Heart right ventricle (tissue), 16 donors: ENCODE results near the gene AMZ1. TPM values are rescaled to one million over a fixed set of nuclear protein-coding genes. Genes with fewer than 3 reads are reported as not detected.

ENCODE experiments used
- ATAC-seq, 8 donors: fragments of 200-7000 bp; cut with Tn5 transposase; one replicate each; pipeline ENCODE4 v1.9.1; 2020; ENCODE audit warnings: mild to moderate bottlenecking in 8 of 8, moderate library complexity in 8 of 8, moderate number of reproducible peaks in 1 of 8
- DNase-seq, 2 donors: peaks; one replicate each; pipeline ENCODE4 v3.0.0-alpha.2; 2020
- H3K27ac ChIP-seq, 10 donors: fragments of 200-600 bp; sonication (generic) in 2 of 10; one replicate each; pipeline versions ENCODE4 v1.5.0 to v1.8.0; 2020 to 2022; ENCODE audit warnings: mild to moderate bottlenecking in 3 of 10
- H3K27me3 ChIP-seq, 7 donors: fragments of 200-600 bp; one replicate each; pipeline ENCODE4 v1.8.0; 2021 to 2022; ENCODE audit warnings: mild to moderate bottlenecking in 2 of 7
- H3K36me3 ChIP-seq, 9 donors: fragments of 200-600 bp; sonication (generic) in 1 of 9; one replicate each; pipeline versions ENCODE4 v1.5.0 to v1.8.0; 2020 to 2022; ENCODE audit warnings: mild to moderate bottlenecking in 2 of 9
- H3K4me1 ChIP-seq, 9 donors: fragments of 200-600 bp; sonication (generic) in 1 of 9; one replicate each; pipeline versions ENCODE4 v1.5.0 to v1.8.0; 2020 to 2022; ENCODE audit warnings: mild to moderate bottlenecking in 4 of 9
- H3K4me3 ChIP-seq, 10 donors: fragments of 200-600 bp; sonication (generic) in 2 of 10; one replicate each; pipeline versions ENCODE4 v1.5.0 to v1.8.0; 2020 to 2022; ENCODE audit warnings: mild to moderate bottlenecking in 7 of 10, moderate library complexity in 2 of 10
- H3K9me3 ChIP-seq, 11 donors: fragments of 200-600 bp in 10 of 11; sonication (generic) in 2 of 11; one replicate each; pipeline versions ENCODE4 v1.5.0 to v1.8.0; 2013 to 2022; ENCODE audit warnings: mild to moderate bottlenecking in 2 of 11, control low read depth in 1 of 11, moderate library complexity in 1 of 11
- WGBS, 2 donors: extraction: QIAGEN DNeasy Blood & Tissue Kit; methylation state at CpG; one replicate each; pipeline ENCODE4 v1.1.7; 2013; ENCODE audit warnings: inconsistent platforms in 1 of 2; 5-methylcytosine and 5-hydroxymethylcytosine counted together
- intact Hi-C, 10 donors: fragments of 100-400 bp; cut with DNase I; formaldehyde crosslinking; loops; one replicate each; pipeline versions ENCODE4 v1.11.1 to v1.14.2; 2022
- polyA plus RNA-seq, 2 donors: library from polyadenylated mRNA; stranded (reverse); fragments of 200-250 nt; gene quantifications; one replicate each; pipeline ENCODE4 v1.2.3, GENCODE V29; 2013
- total RNA-seq, 10 donors: library from RNA; stranded (reverse); fragmentation: NEBNext Ultra II Directional in 3 of 10; extraction: Animal tissue kit (Norgen Biotek cat#: 25700) in 3 of 10; gene quantifications; one replicate each; pipeline versions ENCODE4 v1.2.1 to v1.2.4, GENCODE V29; 2021 to 2023
- TF ChIP-seq, protein P1 (sequence below), 9 donors: fragments of 200-600 bp; sonication (generic) in 2 of 9; IDR thresholded peaks; one replicate each; pipeline versions ENCODE4 v1.5.0 to v1.8.0; 2021 to 2022; ENCODE audit warnings: antibody characterized with exemption in 9 of 9, mild to moderate bottlenecking in 5 of 9, moderate library complexity in 1 of 9
- donor health status: Arrhythmogenic right ventricular cardiomyopathy.
- donor health status: ischemic (EF 13 %, LVEDD 7.1; RV severe dilation, severe dysfunction).
- donor health status: healthy with polysubstance abuse.
- donor health status: DM: no; HTN: yes; CAD: no.
- donor health status: DM: no; HTN: no; CAD: no.
- donor health status: ischemic (EF 25% LVEDD 6.9; RV normal size, moderate dysfunction).
- donor health status: ischemic (EF 25% LVEDD 5.7; RV mildly dilated, moderate dysfunction).
- donor health status: healthy.
- donor health status: DM: yes; HTN: yes; CAD: no.
- donor health status: Ischemic cardiomyopathy.
- donor health status: ischemic (EF 35%, LVEDD 5.7; RV mildly dilated, moderate dysfunction).
- donor health status: nonischemic (EF 11% LVEDD 7.7; RV severe dilation, severe dysfunction).
- donor health status: DM: yes; HTN: yes; CAD: no.
- donor health status: PGD.
- donor health status: ischemic (EF 29% LVEDD 5.4; RV normal size, mild dysfunction).
- donor health status: nonischemic (EF 23%, LVEDD 6.1; RV moderate dilation, normal function).

The AMZ1 gene
- total and polyA plus RNA-seq, 12 donors: 0.04 to 0.11 (median 0.07) TPM; not detected in 4

- H3K4me1 ChIP-seq: peaks cover 20 to 65% (median 41%) of the 10 kb centered on the region in 9 donors
- TF ChIP-seq, protein P1, sequence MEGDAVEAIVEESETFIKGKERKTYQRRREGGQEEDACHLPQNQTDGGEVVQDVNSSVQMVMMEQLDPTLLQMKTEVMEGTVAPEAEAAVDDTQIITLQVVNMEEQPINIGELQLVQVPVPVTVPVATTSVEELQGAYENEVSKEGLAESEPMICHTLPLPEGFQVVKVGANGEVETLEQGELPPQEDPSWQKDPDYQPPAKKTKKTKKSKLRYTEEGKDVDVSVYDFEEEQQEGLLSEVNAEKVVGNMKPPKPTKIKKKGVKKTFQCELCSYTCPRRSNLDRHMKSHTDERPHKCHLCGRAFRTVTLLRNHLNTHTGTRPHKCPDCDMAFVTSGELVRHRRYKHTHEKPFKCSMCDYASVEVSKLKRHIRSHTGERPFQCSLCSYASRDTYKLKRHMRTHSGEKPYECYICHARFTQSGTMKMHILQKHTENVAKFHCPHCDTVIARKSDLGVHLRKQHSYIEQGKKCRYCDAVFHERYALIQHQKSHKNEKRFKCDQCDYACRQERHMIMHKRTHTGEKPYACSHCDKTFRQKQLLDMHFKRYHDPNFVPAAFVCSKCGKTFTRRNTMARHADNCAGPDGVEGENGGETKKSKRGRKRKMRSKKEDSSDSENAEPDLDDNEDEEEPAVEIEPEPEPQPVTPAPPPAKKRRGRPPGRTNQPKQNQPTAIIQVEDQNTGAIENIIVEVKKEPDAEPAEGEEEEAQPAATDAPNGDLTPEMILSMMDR (IDR thresholded peaks at IDR 0.05): no peak
- H3K4me3 ChIP-seq: no peak overlapping the region
- peaks cover 0 to 35% (median 4%) of the 10 kb centered on the region in 9 donors for H3K36me3 ChIP-seq
- DNase-seq (no peak), ATAC-seq (no peak)
- no peaks in the 10 kb centered on the region for H3K27me3 ChIP-seq
- WGBS, 2 donors: 96 to 97% methylated on average over 9 of the region's 9 CpGs
- intact Hi-C loops: loop anchor here in 1 of 10 donors (10.0 kb wide), 1 partner anchor 112 kb away; the partner anchor contains the start of gene GNA12
- peak overlapping the region in 8 of 10 donors; percentile 23 to 83 (median 62) for H3K27ac ChIP-seq
- peaks cover 0 to 9% (median 0%) of the 10 kb centered on the region in 11 donors for H3K9me3 ChIP-seq
Observed at GRCh38 chr7:2732388-2732787, 44.4 kb downstream of the AMZ1 start.

DNA sequence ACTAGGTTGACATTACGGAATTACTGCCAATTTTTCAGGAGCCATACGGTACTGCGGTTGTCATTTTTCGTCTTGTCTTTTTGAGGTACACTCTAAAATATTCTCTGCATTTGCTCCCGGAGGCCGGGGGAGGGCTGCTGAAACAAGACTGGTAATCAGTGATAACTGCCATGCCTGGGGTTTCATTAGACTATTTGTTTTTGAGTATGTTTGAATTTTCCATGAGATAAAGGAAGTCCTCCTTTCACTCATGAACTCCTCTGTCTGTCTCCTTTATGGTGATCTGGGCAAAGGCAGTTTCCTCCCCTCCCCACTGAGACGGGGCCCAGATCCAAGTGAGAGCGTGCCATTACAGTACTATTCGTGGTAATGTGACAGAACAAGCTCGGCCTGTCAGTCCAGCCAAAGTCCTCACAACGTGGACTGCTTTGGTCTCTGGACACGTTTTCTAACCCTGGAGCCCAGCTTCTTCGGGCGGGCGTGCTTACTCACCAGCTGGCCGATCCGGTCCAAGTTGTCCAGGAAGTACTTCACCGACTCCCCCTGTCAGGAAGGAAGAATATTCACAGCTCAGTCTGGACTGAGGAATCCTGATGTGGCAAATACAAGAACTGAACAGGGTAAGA is 45.1 kb downstream of the AMZ1 start:
- no peak overlapping the region for H3K4me3 ChIP-seq
- WGBS, 2 donors: 36 to 37% methylated on average over 18 of the region's 18 CpGs
- intact Hi-C loops: loop anchor here in 1 of 10 donors (10.0 kb wide), 1 partner anchor 112 kb away; the partner anchor contains the start of gene GNA12
- peaks cover 0 to 9% (median 0%) of the 10 kb centered on the region in 11 donors for H3K9me3 ChIP-seq
- DNase-seq (peak; percentile 67 to 72), ATAC-seq (peak; percentile 36 to 81 (median 64))
- TF ChIP-seq, protein P1 (IDR thresholded peaks at IDR 0.05): peak in 2 of 9 donors; percentile 11 to 27
- H3K4me1 ChIP-seq: peaks cover 20 to 67% (median 45%) of the 10 kb centered on the region in 9 donors
- H3K27ac ChIP-seq: peak overlapping the region in 9 of 10 donors; percentile 23 to 83 (median 59)
- no peaks in the 10 kb centered on the region for H3K27me3 ChIP-seq
- H3K36me3 ChIP-seq: peaks cover 0 to 34% (median 4%) of the 10 kb centered on the region in 9 donors

GRCh38 chr7:2734084-2734686 is 46.2 kb downstream of the AMZ1 start:
- intact Hi-C loops: loop anchor here in 1 of 10 donors (10.0 kb wide), 1 partner anchor 111 kb away; the partner anchor contains the start of gene GNA12
- Histone ChIP-seq H3K36me3 (peaks cover 0 to 27% (median 4%) of the 10 kb centered on the region in 9 donors), H3K27me3 (no peaks in the 10 kb centered on the region), H3K4me1 (peaks cover 22 to 67% (median 54%) of the 10 kb centered on the region in 9 donors), H3K4me3 (peak overlapping the region in 1 of 10 donors; percentile 23), H3K9me3 (peaks cover 0 to 9% (median 0%) of the 10 kb centered on the region in 11 donors), H3K27ac (peak overlapping the region in 9 of 10 donors; percentile 19 to 83 (median 61))
- DNase-seq (no peak), ATAC-seq (no peak)
- 91 to 95% methylated on average over 24 of the region's 24 CpGs for WGBS, 2 donors
- TF ChIP-seq, protein P1 (IDR thresholded peaks at IDR 0.05): no peak
